ENCODE data around the gene EMC10. TPM values are rescaled to one million over a fixed set of nuclear protein-coding genes. Genes with fewer than 3 reads are reported as not detected.
"Not testable (repeated sequence)": the region's sequence is repeated elsewhere in the genome, so short reads cannot be mapped to it uniquely, and the experiment has no call there.

EMC10 gene
- total RNA-seq, 1 donor from 2014 or later, result 137 TPM

DNA sequence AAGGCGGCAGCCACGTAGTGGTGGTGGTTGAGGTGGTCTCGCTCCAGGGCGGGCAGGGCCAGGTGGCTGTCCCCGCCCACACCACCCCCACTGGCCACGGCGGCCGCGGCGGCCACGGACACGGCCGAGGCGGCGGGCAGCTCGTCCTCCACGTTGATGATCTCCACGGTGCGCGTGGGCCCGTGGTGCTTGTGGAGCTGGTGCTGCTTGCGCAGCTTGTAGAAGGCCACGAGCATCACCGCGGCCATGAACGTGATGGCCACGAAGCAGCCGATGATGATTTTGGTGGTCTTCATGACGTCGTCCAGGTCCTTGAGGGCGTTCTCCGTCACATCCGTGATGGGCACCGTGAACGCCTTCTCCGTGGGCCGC, 41.4 kb downstream of the EMC10 start:
- Mint-ChIP-seq H3K4me1 (ENCODE audit: unreplicated experiment) (no peaks in the 10 kb centered on the region), H3K9me3 (no peaks in the 10 kb centered on the region), H3K27ac (no peak overlapping the region), H3K36me3 (no peaks in the 10 kb centered on the region), H3K4me3 (no peak overlapping the region), H3K27me3 (no peaks in the 10 kb centered on the region)
- TF ChIP-seq, protein P1, sequence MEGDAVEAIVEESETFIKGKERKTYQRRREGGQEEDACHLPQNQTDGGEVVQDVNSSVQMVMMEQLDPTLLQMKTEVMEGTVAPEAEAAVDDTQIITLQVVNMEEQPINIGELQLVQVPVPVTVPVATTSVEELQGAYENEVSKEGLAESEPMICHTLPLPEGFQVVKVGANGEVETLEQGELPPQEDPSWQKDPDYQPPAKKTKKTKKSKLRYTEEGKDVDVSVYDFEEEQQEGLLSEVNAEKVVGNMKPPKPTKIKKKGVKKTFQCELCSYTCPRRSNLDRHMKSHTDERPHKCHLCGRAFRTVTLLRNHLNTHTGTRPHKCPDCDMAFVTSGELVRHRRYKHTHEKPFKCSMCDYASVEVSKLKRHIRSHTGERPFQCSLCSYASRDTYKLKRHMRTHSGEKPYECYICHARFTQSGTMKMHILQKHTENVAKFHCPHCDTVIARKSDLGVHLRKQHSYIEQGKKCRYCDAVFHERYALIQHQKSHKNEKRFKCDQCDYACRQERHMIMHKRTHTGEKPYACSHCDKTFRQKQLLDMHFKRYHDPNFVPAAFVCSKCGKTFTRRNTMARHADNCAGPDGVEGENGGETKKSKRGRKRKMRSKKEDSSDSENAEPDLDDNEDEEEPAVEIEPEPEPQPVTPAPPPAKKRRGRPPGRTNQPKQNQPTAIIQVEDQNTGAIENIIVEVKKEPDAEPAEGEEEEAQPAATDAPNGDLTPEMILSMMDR (conservative IDR thresholded peaks at IDR 0.05), result no peak
- no peak for DNase-seq (ENCODE audit: extremely low spot score, unreplicated experiment)

DNA sequence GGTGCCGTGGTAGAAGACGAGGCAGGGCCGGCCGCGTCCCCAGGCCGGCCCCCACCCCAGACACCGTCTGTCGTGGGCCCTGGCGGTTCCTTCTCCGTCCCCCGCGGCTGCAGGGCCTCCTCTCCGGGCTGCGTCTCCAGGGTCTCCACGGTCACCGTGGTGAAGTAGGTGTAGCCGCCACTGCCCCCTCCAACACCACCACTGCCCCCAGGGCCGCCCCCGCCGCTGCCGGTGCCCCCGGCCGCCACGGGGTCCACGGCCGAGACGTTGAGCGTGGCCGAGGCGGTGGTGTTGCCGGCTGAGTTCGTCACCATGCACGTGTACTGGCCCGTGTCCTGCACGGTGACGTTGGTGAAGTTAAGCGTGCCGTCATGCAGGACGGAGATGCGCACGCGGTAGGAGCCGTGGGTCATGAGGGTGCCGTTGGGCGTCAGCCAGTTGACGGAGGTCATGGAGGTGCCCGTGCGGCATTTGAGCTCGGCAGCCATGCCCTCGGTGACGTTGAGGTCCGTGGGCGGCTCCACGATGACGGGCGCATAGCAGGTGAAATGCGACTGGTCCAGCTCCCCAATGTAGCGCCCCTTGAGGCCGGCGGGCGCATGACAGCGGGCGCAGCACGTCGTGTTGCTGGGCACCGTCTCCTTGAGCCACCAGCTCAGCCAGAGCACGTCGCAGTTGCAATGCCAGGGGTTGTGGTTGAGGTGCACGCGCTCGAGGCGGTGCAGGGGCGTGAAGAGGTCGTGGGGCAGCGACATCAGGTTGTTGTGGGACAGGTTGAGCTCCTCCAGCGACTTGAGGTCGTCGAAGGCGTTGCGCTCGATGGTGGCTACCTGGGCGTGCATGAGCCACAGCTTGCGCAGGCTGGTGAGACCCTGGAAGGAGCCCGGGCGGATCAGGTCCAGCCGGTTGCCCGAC, 42.0 kb downstream of the EMC10 start:
- no peaks in the 10 kb centered on the region for H3K9me3 Mint-ChIP-seq
- TF ChIP-seq, protein P1 (conservative IDR thresholded peaks at IDR 0.05), result peak; percentile 44
- H3K4me3 Mint-ChIP-seq, result no peak overlapping the region
- H3K4me1 Mint-ChIP-seq (ENCODE audit: unreplicated experiment), result no peaks in the 10 kb centered on the region
- no peak for DNase-seq (ENCODE audit: extremely low spot score, unreplicated experiment)
- no peaks in the 10 kb centered on the region for H3K27me3 Mint-ChIP-seq
- H3K36me3 Mint-ChIP-seq, result no peaks in the 10 kb centered on the region
- H3K27ac Mint-ChIP-seq, result no peak overlapping the region

DNA sequence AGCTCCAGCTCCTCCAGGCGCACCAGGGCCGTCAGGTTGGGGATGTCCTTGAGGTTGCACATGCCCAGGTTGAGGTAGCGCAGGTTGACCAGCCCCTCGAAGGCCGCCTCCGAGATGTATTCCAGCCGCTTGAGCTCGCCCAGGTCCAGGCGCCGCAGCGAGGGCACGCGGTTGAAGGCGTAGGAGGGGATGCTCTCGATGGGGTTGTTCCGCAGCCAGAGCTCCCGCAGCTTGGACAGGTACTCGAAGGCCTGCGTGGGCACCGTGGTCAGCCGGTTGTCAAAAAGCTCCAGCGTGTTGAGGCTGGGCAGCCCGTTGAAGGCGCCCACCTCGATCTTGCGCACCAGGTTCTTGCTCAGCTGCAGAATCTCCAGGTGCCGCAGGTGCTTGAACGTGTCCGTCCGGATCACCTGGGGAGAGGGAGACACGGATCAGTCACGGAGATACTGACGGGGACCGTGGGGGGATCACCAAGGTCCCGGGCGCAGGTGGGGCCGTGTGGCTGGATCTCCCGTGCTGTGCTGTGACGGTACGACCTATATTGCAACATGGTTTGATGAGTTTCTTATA, 42.8 kb downstream of the EMC10 start:
- H3K9me3 Mint-ChIP-seq, result no peaks in the 10 kb centered on the region
- H3K4me3 Mint-ChIP-seq, result no peak overlapping the region
- no peaks in the 10 kb centered on the region for H3K27me3 Mint-ChIP-seq
- TF ChIP-seq, protein P1 (conservative IDR thresholded peaks at IDR 0.05), result no peak
- no peaks in the 10 kb centered on the region for H3K36me3 Mint-ChIP-seq
- no peak for DNase-seq (ENCODE audit: extremely low spot score, unreplicated experiment)
- H3K27ac Mint-ChIP-seq, result no peak overlapping the region
- H3K4me1 Mint-ChIP-seq (ENCODE audit: unreplicated experiment), result no peaks in the 10 kb centered on the region

DNA sequence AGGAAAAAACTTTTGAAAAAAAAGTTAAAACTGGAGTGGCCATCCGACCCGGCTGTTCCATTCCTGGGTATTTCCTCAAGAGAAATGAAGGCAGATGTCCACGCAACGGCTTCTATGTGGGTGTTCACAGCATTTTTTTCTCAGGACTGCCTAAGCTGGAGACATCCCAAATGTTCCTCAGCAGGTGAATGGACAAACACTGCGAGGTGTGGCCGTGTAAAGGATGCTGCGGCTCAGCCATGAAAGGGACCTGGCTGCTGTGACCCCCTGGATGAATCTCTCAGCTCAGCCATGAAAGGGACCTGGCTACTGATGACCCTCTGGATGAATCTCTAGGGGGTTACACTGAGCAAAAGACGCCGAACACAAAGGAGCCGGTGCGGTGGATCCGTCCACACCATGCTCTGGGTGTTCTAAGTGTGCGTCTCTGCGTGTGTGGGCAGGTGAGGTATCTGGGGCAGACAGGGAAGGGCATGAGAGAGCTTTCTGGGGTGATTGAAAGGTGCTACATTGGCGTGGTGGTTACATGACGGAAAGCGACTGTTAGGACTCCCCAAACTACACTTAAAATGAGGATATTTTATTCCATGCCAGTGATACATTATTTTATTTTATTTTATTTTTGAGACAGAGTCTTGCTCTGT, 44.6 kb downstream of the EMC10 start:
- no peaks in the 10 kb centered on the region for H3K4me1 Mint-ChIP-seq (ENCODE audit: unreplicated experiment)
- H3K4me3 Mint-ChIP-seq, result no peak overlapping the region
- no peaks in the 10 kb centered on the region for H3K27me3 Mint-ChIP-seq
- no peak overlapping the region for H3K27ac Mint-ChIP-seq
- no peak for DNase-seq (ENCODE audit: extremely low spot score, unreplicated experiment)
- H3K36me3 Mint-ChIP-seq, result no peaks in the 10 kb centered on the region
- H3K9me3 Mint-ChIP-seq, result no peaks in the 10 kb centered on the region
- TF ChIP-seq, protein P1 (conservative IDR thresholded peaks at IDR 0.05), result no peak

DNA sequence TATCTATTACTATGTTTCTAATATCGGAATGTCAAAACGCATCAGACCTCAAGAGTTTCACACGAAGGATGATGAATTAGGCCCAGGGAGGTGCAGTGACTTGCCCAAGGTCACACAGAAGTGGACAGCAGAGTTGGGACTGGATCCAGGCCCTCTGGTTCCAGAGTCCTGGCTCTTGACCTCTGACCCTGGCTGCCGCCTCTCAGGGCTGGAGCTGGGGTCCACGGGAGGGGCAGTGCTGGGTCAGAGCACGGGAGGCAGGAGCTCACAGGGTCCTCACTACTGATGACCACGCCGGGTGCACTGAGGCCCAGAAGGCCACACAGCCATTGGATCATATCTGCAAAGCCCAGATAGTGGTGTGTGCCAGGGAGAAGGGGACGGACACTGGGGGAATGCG, 46.6 kb downstream of the EMC10 start:
- no peak for DNase-seq (ENCODE audit: extremely low spot score, unreplicated experiment)
- Mint-ChIP-seq H3K27me3 (no peaks in the 10 kb centered on the region), H3K27ac (no peak overlapping the region), H3K4me1 (ENCODE audit: unreplicated experiment) (no peaks in the 10 kb centered on the region), H3K36me3 (no peaks in the 10 kb centered on the region), H3K4me3 (no peak overlapping the region), H3K9me3 (no peaks in the 10 kb centered on the region)
- TF ChIP-seq, protein P1 (conservative IDR thresholded peaks at IDR 0.05), result no peak

DNA sequence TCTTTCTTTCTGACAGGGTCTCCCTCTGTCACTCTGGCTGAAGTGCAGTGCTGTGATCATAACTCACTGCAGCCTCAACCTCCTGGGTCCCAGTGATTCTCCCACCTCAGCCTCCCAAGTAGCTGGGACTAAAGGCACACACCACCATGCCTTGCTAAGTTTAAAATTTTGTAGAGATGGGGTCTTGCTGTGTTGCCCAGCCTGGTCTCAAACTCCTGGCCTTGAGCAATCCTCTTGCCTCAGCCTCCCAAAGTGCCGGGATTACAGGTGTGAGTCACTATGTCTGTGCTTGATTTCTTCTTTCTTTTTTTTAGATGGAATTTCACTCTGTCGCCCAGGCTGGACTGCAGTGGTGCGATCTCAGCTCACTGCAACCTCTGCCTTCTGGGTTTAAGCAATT, 51.7 kb downstream of the EMC10 start:
- not testable (repeated sequence) for H3K36me3 Mint-ChIP-seq; H3K4me1 Mint-ChIP-seq (ENCODE audit: unreplicated experiment); H3K9me3 Mint-ChIP-seq

More for the DNA sequence above, 51.7 kb downstream of the EMC10 start:
- DNase-seq (ENCODE audit: extremely low spot score, unreplicated experiment); H3K27me3 Mint-ChIP-seq; H3K4me3 Mint-ChIP-seq; H3K27ac Mint-ChIP-seq: not testable (repeated sequence)

All from type B pancreatic cell (in vitro differentiated cells).